GM23338 (cell line): Measurements from ENCODE around the gene CCR4.

Experiments
- CREB1 ChIP-seq: fragments of 250-450 bp; sonication (Bioruptor Pico); IDR thresholded peaks from 2 replicates; pipeline ENCODE4 v1.5.0; 2020; ENCODE audit warnings: low read depth, mild to moderate bottlenecking, moderate library complexity
- CTCF ChIP-seq, 2 experiments: fragments of 200-600 bp in 1 of 2; sonication (generic) in 1 of 2; conservative IDR thresholded peaks; 2 replicates each; pipeline versions ENCODE4 v1.5.1 to v1.6.1; 2016 to 2017; ENCODE audit warnings: antibody characterized with exemption in 2 of 2, low read depth in 2 of 2, mild to moderate bottlenecking in 2 of 2, moderate library complexity in 1 of 2
- EZH2 ChIP-seq: fragments of 200-600 bp; sonication (generic); IDR thresholded peaks from one replicate; pipeline ENCODE4 v1.8.0; 2017; ENCODE audit warnings: antibody characterized with exemption, mild to moderate bottlenecking, low read depth; ENCODE audit not compliant: unreplicated experiment
- EZH2phosphoT487 ChIP-seq: fragments of 200-600 bp; sonication (generic); IDR thresholded peaks from one replicate; pipeline ENCODE4 v1.8.1; 2018; ENCODE audit warnings: antibody characterized with exemption; ENCODE audit not compliant: unreplicated experiment
- JUNB ChIP-seq: IDR thresholded peaks from one replicate; pipeline ENCODE4 v1.6.1; 2016; ENCODE audit warnings: antibody characterized with exemption; ENCODE audit not compliant: unreplicated experiment
- NANOG ChIP-seq: IDR thresholded peaks from 2 replicates; pipeline ENCODE4 v1.6.1; 2016; ENCODE audit warnings: antibody characterized with exemption, borderline replicate concordance
- POLR2AphosphoS5 ChIP-seq: IDR thresholded peaks from 2 replicates; pipeline ENCODE4 v1.6.1; 2016; ENCODE audit warnings: antibody characterized with exemption, low read depth
- TF ChIP-seq, protein P1 (sequence below): IDR thresholded peaks from one replicate; pipeline ENCODE4 v1.6.1; 2018; ENCODE audit warnings: antibody characterized with exemption; ENCODE audit not compliant: unreplicated experiment

DNA sequence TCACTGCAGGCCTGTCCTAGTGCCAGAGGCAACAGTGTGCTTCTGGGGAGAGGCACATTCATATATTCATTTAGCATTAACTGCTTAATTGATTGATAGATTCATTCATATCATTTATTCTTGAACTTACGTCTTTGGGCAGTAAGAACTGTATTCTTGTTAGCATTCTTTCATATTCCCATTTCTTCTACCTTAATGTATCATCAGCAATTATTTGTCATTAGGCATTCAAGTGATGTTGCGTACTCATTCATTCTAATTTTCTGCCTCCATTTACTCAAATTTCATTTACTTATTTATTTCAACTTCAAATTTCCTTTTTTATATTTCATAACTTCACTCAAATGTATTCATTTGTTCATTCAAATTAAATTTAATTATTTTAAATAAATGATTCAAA lies 31.5 kb upstream of the CCR4 start:
- no peak for TF ChIP-seq EZH2
- no peak for TF ChIP-seq EZH2phosphoT487
- TF ChIP-seq JUNB = no peak
- TF ChIP-seq, protein P1, sequence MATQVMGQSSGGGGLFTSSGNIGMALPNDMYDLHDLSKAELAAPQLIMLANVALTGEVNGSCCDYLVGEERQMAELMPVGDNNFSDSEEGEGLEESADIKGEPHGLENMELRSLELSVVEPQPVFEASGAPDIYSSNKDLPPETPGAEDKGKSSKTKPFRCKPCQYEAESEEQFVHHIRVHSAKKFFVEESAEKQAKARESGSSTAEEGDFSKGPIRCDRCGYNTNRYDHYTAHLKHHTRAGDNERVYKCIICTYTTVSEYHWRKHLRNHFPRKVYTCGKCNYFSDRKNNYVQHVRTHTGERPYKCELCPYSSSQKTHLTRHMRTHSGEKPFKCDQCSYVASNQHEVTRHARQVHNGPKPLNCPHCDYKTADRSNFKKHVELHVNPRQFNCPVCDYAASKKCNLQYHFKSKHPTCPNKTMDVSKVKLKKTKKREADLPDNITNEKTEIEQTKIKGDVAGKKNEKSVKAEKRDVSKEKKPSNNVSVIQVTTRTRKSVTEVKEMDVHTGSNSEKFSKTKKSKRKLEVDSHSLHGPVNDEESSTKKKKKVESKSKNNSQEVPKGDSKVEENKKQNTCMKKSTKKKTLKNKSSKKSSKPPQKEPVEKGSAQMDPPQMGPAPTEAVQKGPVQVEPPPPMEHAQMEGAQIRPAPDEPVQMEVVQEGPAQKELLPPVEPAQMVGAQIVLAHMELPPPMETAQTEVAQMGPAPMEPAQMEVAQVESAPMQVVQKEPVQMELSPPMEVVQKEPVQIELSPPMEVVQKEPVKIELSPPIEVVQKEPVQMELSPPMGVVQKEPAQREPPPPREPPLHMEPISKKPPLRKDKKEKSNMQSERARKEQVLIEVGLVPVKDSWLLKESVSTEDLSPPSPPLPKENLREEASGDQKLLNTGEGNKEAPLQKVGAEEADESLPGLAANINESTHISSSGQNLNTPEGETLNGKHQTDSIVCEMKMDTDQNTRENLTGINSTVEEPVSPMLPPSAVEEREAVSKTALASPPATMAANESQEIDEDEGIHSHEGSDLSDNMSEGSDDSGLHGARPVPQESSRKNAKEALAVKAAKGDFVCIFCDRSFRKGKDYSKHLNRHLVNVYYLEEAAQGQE = no peak
- TF ChIP-seq POLR2AphosphoS5 = no peak
- TF ChIP-seq CTCF (conservative IDR thresholded peaks at IDR 0.05; ENCODE audit: low read depth in 2 of 2) = no peak
- TF ChIP-seq CREB1 (CRISPR knock-in tag) = no peak
- TF ChIP-seq NANOG = no peak
